GM23248 (cell line): Measurements from ENCODE around the gene PTPRN2. TPM values are rescaled to one million over a fixed set of nuclear protein-coding genes. Genes with fewer than 3 reads are reported as not detected.
"Not testable (repeated sequence)": the region's sequence is repeated elsewhere in the genome, so short reads cannot be mapped to it uniquely, and the experiment has no call there.

Source experiments
- DNase-seq: peaks from one replicate; pipeline ENCODE4 v3.0.0-alpha.2; 2015
- H2AFZ ChIP-seq: fragments of 200-600 bp; sonication (generic); 2 replicates; pipeline ENCODE4 v1.6.1; 2016; ENCODE audit warnings: antibody characterized with exemption
- H3F3A ChIP-seq: fragments of 200-600 bp; sonication (generic); 2 replicates; pipeline ENCODE4 v1.6.1; 2016; ENCODE audit warnings: mild to moderate bottlenecking, antibody characterized with exemption, mixed run types; ENCODE audit not compliant: insufficient read depth
- H3K27ac ChIP-seq: fragments of 200-600 bp; sonication (generic); 2 replicates; pipeline ENCODE4 v1.5.1; 2016; ENCODE audit warnings: mild to moderate bottlenecking
- H3K27me3 ChIP-seq: fragments of 200-600 bp; sonication (generic); replicated peaks from 2 replicates; pipeline ENCODE4 v1.6.1; 2016; ENCODE audit warnings: mild to moderate bottlenecking; ENCODE audit not compliant: insufficient read depth
- H3K36me3 ChIP-seq: fragments of 200-600 bp; sonication (generic); 2 replicates; pipeline ENCODE4 v1.6.1; 2016; ENCODE audit warnings: low read depth, mild to moderate bottlenecking
- H3K4me1 ChIP-seq: fragments of 200-600 bp; sonication (generic); 2 replicates; pipeline ENCODE4 v1.6.1; 2016; ENCODE audit warnings: mild to moderate bottlenecking; ENCODE audit not compliant: insufficient read depth
- H3K4me2 ChIP-seq: fragments of 200-600 bp; sonication (generic); one replicate; pipeline ENCODE4 v1.6.1; 2016; ENCODE audit warnings: mild to moderate bottlenecking; ENCODE audit not compliant: unreplicated experiment
- H3K4me3 ChIP-seq: fragments of 200-600 bp; sonication (generic); 2 replicates; pipeline ENCODE4 v1.5.1; 2016; ENCODE audit warnings: mild to moderate bottlenecking
- H3K79me2 ChIP-seq: fragments of 200-600 bp; sonication (generic); 2 replicates; pipeline ENCODE4 v1.6.1; 2016; ENCODE audit warnings: mild to moderate bottlenecking; ENCODE audit not compliant: insufficient read depth
- H3K9ac ChIP-seq: fragments of 200-600 bp; sonication (generic); 2 replicates; pipeline ENCODE4 v1.6.1; 2016; ENCODE audit warnings: mild to moderate bottlenecking
- H3K9me2 ChIP-seq: fragments of 200-600 bp; sonication (generic); 2 replicates; pipeline ENCODE4 v1.6.1; 2016; ENCODE audit warnings: mixed run types, mild to moderate bottlenecking, moderate library complexity; ENCODE audit not compliant: insufficient read depth
- H3K9me3 ChIP-seq: fragments of 200-600 bp; sonication (generic); one replicate; pipeline ENCODE4 v1.6.1; 2017; ENCODE audit warnings: low read depth
- H4K20me1 ChIP-seq: fragments of 200-600 bp; sonication (generic); 2 replicates; pipeline ENCODE4 v1.6.0; 2016; ENCODE audit not compliant: insufficient read depth
- EZH2 ChIP-seq: fragments of 200-600 bp; sonication (generic); IDR thresholded peaks from 2 replicates; pipeline ENCODE4 v1.6.1; 2018; ENCODE audit warnings: antibody characterized with exemption, mild to moderate bottlenecking; ENCODE audit not compliant: insufficient read depth, poor library complexity, severe bottlenecking
- EZH2phosphoT487 ChIP-seq: fragments of 200-600 bp; sonication (generic); IDR thresholded peaks from 2 replicates; pipeline ENCODE4 v1.6.1; 2018; ENCODE audit warnings: antibody characterized with exemption, moderate library complexity, mild to moderate bottlenecking, low read depth; ENCODE audit not compliant: insufficient read depth
- WGBS, 2 experiments: methylation state at CpG; one replicate each; pipeline ENCODE4 v1.1.6; 2015 to 2017; ENCODE audit warnings: low lambda C conversion rate in 2 of 2, low coverage in 1 of 2; ENCODE audit errors: missing lambda C conversion rate in 2 of 2; 5-methylcytosine and 5-hydroxymethylcytosine counted together
- in situ Hi-C: fragments of 300-500 bp; cut with MboI; formaldehyde crosslinking; loops from 2 replicates; pipeline ENCODE4 v1.15.0; 2020
- polyA plus RNA-seq: library from polyadenylated mRNA; unstranded; fragments of >200 nt; fragmentation: Nextera tagmentation; extraction: Ambion mirVana; gene quantifications from 2 replicates; pipeline ENCODE4 v1.2.1, GENCODE V29; 2016
- total RNA-seq: library from RNA; depleted of rRNA; stranded (reverse); fragments of >200 nt; shearing (Covaris generic); gene quantifications from 2 replicates; pipeline ENCODE4 v1.2.3, GENCODE V29; 2014

The PTPRN2 gene
- total and polyA plus RNA-seq, 2 experiments from 2014 or later, result 0.13 TPM; not detected in 1

DNA sequence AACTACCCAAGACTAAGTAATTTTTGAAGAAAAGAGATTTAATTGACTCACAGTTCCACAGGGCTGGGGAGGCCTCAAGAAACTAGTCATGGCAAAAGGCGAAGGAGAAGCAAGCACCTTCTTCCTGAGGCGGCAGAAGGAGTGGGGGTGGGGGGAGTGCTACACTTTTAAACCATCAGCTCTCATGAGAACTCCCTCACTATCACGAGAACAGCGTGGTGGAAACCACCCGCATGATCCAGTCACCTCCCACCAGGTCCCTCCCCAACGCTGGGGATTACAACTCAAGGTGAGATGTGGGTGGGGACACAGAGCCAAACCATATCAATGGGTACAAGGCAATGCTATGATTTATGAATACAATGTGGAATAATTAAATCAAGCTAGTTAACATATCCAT lies 241.9 kb downstream of the PTPRN2 start:
- Histone ChIP-seq H3K79me2 (no peaks in the 10 kb centered on the region), H3K36me3 (no peaks in the 10 kb centered on the region), H3K9me2 (no peaks in the 10 kb centered on the region), H3K4me2 (no peak overlapping the region), H3F3A (no peaks in the 10 kb centered on the region), H3K9me3 (no peaks in the 10 kb centered on the region), H3K27ac (no peak overlapping the region), H3K27me3 (no peaks in the 10 kb centered on the region), H2AFZ (no peak overlapping the region), H3K4me3 (no peak overlapping the region), H3K9ac (no peak overlapping the region), H3K4me1 (no peaks in the 10 kb centered on the region), H4K20me1 (no peaks in the 10 kb centered on the region)
- TF ChIP-seq EZH2, result no peak
- TF ChIP-seq EZH2phosphoT487, result no peak
- 16 to 32% methylated on average over 6 of the region's 6 CpGs for WGBS, 2 experiments
- in situ Hi-C loops, result no loop called here
- no peak for DNase-seq

DNA sequence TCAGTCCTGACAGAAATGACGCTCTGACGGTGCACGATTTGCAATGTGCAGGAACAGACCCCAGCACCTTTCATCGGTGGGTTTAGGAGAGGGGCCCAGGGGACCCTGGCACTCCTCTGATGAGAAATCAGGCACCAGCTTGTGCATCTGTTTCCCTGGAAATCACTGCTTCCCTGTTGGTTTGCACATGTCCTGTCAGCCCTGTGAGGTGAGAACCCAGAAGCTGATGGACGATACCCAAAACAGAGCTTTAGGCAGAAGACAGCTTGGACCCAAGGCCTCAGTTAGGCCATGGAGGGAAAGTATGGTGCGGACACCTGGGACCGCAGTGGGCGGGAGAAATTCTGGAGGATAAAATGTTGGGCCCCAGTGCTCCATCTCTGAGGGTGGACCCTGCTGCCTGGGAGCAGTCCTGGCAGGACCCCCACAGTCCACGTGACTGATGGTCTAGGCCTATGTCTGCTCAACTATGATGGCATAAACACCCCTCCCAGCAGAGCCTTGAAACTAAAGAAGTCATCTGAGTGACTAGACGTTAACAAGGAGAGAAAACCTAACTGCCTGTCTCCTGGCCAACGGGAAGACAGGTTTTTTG lies 242.8 kb downstream of the PTPRN2 start:
- 34 to 36% methylated on average over 11 of the region's 11 CpGs for WGBS, 2 experiments
- no peak overlapping the region for H3K4me3 ChIP-seq
- no peaks in the 10 kb centered on the region for H3K9me2 ChIP-seq
- H3K79me2 ChIP-seq, result no peaks in the 10 kb centered on the region
- no peak overlapping the region for H3K9ac ChIP-seq
- no peak overlapping the region for H3K4me2 ChIP-seq
- H3K9me3 ChIP-seq, result no peaks in the 10 kb centered on the region
- no peaks in the 10 kb centered on the region for H3K4me1 ChIP-seq
- H4K20me1 ChIP-seq, result no peaks in the 10 kb centered on the region
- no peaks in the 10 kb centered on the region for H3F3A ChIP-seq
- no peak overlapping the region for H3K27ac ChIP-seq
- H3K36me3 ChIP-seq, result no peaks in the 10 kb centered on the region
- in situ Hi-C loops, result no loop called here
- no peak for DNase-seq
- no peak overlapping the region for H2AFZ ChIP-seq
- H3K27me3 ChIP-seq, result no peaks in the 10 kb centered on the region
- TF ChIP-seq EZH2phosphoT487 (no peak), EZH2 (no peak)

DNA sequence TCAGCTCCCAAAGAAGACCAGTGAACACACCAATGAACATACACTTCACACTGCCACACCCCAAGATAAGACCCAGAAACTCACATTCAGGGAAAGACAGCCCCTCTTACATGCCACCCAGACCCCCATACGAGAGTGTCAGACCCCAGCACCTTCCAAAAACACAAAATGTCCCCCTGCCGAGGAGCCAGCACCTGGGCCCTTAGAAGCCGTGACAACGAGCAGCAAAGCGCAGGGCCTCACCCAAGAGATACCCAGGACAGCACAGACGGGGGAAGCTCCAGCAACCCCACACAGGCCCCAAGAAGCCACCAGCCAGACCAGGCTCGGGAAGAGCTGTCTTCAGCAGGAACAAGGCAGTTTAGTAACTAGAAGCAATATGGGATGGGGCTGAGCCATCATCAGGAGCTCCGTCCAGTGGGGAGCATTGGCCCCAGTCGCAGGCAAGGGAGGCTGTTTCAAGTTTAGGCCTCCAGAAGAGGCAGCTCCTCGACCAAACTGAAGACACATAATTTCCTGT lies 243.6 kb downstream of the PTPRN2 start:
- TF ChIP-seq EZH2, result no peak
- no peak for TF ChIP-seq EZH2phosphoT487
- no peak for DNase-seq
- Histone ChIP-seq H2AFZ (no peak overlapping the region), H3K36me3 (no peaks in the 10 kb centered on the region), H3K27me3 (no peaks in the 10 kb centered on the region), H3K4me1 (no peaks in the 10 kb centered on the region), H3K4me2 (no peak overlapping the region), H3F3A (no peaks in the 10 kb centered on the region), H3K9me2 (no peaks in the 10 kb centered on the region), H3K9me3 (no peaks in the 10 kb centered on the region), H3K4me3 (no peak overlapping the region), H3K9ac (no peak overlapping the region), H4K20me1 (no peaks in the 10 kb centered on the region), H3K79me2 (no peaks in the 10 kb centered on the region), H3K27ac (no peak overlapping the region)
- 30 to 39% methylated on average over 10 of the region's 10 CpGs for whole genome bisulfite sequencing, 2 experiments
- in situ Hi-C loops, result no loop called here

DNA sequence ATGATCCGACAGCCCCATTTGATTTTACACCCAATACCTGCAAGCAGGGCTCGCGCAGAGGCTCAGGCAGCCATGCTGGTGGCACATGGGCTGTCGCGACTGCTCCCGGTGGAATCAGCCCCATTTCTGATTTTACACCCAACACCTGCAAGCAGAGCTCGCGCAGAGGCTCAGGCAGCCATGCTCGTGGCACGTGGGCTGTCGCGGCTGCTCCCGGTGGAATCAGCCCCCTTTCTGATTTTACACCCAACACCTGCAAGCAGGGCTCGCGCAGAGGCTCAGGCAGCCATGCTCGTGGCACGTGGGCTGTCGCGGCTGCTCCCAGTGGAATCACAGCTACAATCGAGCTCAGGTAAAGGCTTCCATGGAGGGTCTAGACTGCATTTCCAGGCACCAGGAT lies 244.1 kb downstream of the PTPRN2 start:
- H3K9me2 ChIP-seq, result no peaks in the 10 kb centered on the region
- 75 to 78% methylated on average over 18 to 20 of the region's 20 CpGs for WGBS, 2 experiments
- H3F3A ChIP-seq, result no peaks in the 10 kb centered on the region
- H3K27ac ChIP-seq, result no peak overlapping the region
- no peaks in the 10 kb centered on the region for H3K36me3 ChIP-seq
- no peak overlapping the region for H3K4me2 ChIP-seq
- no peak overlapping the region for H3K4me3 ChIP-seq
- H4K20me1 ChIP-seq, result no peaks in the 10 kb centered on the region
- no peaks in the 10 kb centered on the region for H3K79me2 ChIP-seq
- no peak overlapping the region for H3K9ac ChIP-seq
- no peak for DNase-seq
- no peaks in the 10 kb centered on the region for H3K4me1 ChIP-seq
- no peaks in the 10 kb centered on the region for H3K9me3 ChIP-seq
- no peak for TF ChIP-seq EZH2phosphoT487
- no peak for TF ChIP-seq EZH2
- no peak overlapping the region for H2AFZ ChIP-seq
- in situ Hi-C loops, result no loop called here
- no peaks in the 10 kb centered on the region for H3K27me3 ChIP-seq

DNA sequence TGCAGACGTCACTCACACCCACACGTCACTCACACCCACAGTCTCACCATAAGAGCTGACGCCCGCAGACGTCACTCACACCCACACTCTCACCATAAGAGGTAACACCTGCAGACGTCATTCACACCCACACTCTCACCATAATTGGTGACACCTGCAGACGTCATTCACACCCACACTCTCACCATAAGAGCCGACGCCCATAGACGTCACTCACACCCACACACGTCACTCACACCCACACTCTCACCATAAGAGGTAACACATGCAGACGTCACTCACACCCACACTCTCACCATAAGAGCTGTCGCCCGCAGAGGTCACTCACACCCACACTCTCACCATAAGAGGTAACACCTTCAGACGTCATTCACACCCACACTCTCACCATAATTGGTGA lies 246.5 kb downstream of the PTPRN2 start:
- H3K4me3 ChIP-seq, H3K27ac ChIP-seq, H3K27me3 ChIP-seq, DNase-seq, H3K9ac ChIP-seq, H3F3A ChIP-seq, H3K4me1 ChIP-seq, H3K4me2 ChIP-seq, H2AFZ ChIP-seq, H3K9me2 ChIP-seq, H4K20me1 ChIP-seq, H3K9me3 ChIP-seq, H3K79me2 ChIP-seq, H3K36me3 ChIP-seq, in situ Hi-C loops: not testable (repeated sequence)
- WGBS, 2 experiments, result 71 to 77% methylated on average over 9 to 15 of the region's 15 CpGs

DNA sequence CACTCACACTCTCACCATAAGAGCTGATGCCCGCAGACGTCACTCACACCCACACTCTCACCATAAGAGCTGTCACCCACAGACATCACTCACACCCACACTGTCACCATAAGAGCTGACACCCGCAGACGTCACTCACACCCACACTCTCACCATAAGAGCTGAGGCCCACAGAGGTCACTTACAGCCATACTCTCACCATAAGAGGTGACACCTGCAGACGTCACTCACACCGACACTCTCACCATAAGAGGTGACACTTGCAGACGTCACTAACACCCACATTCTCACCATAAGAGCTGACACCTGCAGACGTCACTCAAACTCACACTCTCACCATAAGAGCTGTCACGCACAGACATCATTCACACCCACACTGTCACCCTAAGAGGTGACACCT lies 250.7 kb downstream of the PTPRN2 start:
- H3K27me3 ChIP-seq, H3K79me2 ChIP-seq, H3K4me2 ChIP-seq, H3K4me1 ChIP-seq, DNase-seq, H3K9me2 ChIP-seq, H4K20me1 ChIP-seq, H3F3A ChIP-seq, H3K27ac ChIP-seq, H3K9me3 ChIP-seq, H3K4me3 ChIP-seq, H3K36me3 ChIP-seq, H2AFZ ChIP-seq, in situ Hi-C loops, H3K9ac ChIP-seq: not testable (repeated sequence)
- WGBS, 2 experiments, result 47 to 59% methylated on average over 8 to 9 of the region's 9 CpGs

DNA sequence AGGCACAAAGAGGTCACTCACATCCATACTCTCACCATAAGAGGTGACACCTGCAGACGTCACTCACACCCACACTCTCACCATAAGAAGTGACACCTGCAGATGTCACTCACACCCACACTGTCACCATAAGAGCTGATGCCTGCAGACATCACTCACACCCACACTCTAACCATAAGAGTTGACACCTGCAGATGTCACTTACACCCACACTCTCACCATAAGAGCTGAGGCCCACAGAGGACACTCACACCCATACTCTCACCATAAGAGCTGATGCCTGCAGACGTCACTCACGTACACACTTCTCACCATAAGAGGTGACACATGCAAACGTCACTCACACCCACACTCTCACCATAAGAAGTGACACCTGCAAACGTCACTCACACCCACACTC lies 255.1 kb downstream of the PTPRN2 start:
- WGBS, 2 experiments, result 28 to 53% methylated on average over 4 to 5 of the region's 5 CpGs
- not testable (repeated sequence) for H3F3A ChIP-seq, H3K27me3 ChIP-seq

More for the DNA sequence above, 255.1 kb downstream of the PTPRN2 start:
- H3K4me1 ChIP-seq, H3K9me2 ChIP-seq, H3K9me3 ChIP-seq, H3K4me3 ChIP-seq, DNase-seq, in situ Hi-C loops, H4K20me1 ChIP-seq, H3K36me3 ChIP-seq, H3K4me2 ChIP-seq, H3K27ac ChIP-seq, H3K79me2 ChIP-seq, H3K9ac ChIP-seq, H2AFZ ChIP-seq: not testable (repeated sequence)
